ENCODE results near the gene PHF3.
A peak's percentile ranks its signal among the peaks of the same experiment; 100 is the strongest.
"Not testable (repeated sequence)": the region's sequence is repeated elsewhere in the genome, so short reads cannot be mapped to it uniquely, and the experiment has no call there.

The PHF3 gene

DNA sequence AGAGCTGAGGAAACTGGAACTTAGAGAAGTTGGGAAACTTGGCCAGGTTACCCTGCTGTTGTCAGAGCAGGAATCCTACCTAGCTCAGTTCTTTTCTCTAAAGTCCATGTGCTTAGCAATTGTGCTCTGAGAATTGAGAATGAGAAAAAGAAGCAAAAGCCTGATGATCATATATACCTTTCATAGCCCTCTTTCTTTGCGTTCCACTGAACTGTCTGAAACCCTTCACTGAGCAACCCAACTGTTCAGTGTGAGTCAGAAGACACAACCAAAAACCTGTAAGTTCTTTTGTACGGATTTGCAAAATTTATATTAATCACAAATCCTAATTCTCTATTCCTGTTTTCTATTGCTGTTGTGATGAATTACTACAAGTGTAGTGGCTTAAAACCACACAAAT is 80.6 kb downstream of the PHF3 start:
- FAIRE-seq, result no peak

DNA sequence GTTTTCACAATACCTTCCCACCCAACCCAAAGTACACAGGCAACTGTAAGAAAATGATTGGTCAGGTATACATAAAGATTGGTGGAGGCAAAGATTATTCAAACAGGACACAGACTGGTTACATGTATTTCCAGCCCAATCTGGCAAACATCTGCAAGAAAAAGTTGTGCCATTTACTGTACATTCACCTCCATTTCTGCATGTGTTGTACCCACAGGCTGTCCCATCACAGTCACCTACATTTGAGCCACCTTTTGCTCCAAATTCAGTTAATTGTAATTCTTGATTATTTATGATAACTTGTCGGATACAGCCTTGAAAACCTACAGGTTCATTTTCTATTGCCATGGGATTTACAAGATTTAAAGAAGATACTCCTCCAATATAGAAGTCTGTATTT is 85.6 kb downstream of the PHF3 start:
- no peak for FAIRE-seq

DNA sequence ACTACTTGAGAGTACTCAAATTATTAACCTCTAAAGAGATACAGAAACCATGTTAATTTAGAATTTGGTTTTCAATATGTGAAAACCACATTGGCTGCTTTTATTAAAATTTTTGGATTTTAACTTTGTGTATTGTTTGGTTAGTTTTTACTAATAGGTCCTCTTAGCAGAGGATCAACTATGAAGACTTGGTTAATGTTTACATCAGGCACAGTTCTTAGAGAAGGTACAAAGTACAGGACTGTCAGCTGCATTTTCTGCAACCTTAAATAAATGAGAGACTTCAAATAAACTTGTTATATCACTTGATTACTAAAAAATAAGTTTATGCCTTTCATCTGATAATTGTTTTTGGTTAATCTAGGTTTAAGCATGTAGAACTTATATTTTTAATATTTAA is 89.1 kb downstream of the PHF3 start:
- no peak for FAIRE-seq

DNA sequence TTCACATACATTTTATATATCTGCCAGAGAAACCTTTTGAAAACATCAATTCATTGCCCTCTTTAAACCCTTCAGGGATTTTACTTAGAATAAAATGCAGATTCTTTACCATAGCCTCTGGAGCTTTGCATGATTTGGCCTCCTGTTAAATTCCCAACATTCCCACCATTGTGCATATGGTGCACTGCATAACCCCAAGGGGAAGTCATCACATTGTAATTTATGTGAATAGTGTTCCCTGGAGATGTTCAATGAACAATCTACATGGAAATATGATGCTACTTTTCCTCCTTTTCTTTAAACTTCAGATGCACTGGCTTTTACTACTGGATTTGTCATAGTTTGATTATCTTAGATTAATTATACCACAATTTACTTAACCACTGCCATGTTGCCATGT is 94.7 kb downstream of the PHF3 start:
- FAIRE-seq, result no peak

DNA sequence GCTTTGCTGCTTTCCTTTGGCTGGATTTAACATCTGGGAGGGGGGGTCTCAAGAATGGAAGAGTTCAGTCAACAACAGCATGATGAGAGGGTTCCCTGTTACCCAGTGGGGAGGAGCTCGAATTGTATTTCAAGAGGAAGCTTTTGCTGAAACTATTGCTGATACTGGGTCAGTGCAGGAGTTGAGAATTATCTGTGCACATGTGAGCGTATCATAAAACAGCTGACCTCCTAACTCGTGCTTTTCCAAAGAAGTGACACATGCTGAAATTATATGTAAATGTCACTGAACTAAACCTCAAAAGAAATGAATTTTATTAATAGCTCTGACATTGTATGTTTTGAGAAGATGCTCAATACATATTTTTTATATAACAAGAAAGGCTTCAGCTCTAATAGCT is 96.3 kb downstream of the PHF3 start:
- no peak for FAIRE-seq

DNA sequence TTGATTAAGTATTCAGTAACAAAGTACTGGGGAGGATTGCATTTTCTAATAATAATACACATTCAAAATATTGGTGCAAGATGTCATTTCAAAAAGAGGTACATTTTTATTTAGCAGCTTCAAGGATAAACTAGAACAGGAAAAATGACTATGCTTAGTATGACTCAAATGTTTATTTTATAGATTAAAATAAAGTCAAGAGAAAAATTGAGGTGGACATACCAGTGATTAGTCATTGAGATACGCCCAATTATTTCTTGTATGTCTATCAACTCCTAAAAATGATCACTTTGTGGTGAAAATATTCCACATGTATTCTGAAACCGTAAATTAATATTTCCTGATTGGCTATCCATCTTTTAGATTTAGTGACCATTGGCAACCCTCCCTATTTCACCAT is 96.7 kb downstream of the PHF3 start:
- no peak for FAIRE-seq

DNA sequence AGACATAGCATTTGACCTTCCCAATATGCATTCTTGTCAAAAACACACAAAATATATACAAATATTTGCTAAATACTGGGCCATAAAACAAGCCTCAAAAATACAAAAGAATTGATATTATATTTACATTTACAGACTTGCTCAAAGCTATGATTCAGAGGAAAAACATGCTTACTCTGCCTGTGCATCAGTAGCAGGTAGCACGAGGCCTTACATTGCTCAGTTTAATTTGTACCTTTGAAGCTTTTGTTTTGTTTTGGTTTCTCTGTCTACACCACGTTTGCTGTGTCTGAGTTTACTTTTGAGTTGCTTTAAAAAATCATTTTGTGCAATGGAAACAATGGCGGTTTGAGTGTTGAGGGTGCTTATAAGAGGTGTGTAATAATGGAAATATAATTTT is 99.3 kb downstream of the PHF3 start:
- no peak for FAIRE-seq

DNA sequence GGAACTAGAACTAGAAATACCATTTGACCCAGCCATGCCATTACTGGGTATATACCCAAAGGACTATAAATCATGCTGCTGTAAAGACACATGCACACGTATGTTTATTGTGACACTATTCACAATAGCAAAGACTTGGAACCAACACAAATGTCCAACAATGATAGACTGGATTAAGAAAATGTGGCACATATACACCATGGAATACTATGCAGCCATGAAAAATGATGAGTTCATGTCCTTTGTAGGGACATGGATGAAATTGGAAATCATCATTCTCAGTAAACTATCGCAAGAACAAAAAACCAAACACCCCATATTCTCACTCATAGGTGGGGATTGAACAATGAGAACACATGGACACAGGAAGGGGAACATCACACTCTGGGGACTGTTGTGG is 102.6 kb downstream of the PHF3 start:
- FAIRE-seq, result not testable (repeated sequence)

DNA sequence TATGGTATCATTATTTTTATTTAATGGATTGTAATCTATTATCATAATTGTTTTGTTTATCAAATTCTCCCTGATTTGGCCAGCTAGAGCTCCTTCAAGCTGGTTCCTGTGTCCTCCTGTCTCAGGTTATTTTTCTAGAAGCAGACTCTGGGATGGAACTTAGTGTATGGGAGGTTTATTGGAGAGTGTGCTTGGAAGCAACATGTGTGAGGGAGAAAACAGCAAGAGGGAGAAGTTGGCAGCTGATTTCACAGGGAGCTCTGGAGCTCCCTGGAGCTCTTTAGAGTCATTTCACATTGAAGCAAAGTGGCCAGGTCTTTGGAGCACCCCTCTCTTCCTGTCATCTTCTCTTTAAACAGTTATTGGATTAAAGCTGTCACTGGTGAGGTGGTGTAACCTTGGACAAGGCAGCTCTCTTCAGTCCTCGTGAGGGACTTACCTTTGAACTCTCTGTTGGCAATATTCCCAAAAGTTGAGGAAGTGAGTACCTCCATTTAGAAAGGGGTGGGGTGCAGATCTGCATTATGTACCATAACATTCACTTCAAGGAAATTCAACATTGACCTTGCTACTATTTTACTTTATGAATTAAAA is 103.6 kb downstream of the PHF3 start:
- no peak for FAIRE-seq

DNA sequence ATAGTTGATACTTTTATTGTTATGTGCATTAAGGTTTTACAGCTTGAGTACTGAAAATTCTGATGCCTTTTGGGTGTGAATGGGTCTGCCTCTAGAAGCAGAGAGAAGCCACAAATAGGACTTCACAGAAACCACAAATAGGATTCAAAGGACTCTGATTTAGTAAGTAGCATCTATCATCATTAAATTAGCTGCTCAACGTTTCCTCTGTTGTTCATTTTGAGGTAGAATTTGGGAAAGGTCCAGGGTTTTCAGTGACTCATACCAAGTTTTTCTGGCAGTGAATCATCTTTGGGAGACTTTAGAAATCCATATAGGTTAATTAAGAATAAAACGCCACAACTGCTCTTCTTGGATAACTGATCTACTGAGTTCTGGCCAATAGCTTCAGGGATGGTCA is 105.1 kb downstream of the PHF3 start:
- FAIRE-seq, result no peak

DNA sequence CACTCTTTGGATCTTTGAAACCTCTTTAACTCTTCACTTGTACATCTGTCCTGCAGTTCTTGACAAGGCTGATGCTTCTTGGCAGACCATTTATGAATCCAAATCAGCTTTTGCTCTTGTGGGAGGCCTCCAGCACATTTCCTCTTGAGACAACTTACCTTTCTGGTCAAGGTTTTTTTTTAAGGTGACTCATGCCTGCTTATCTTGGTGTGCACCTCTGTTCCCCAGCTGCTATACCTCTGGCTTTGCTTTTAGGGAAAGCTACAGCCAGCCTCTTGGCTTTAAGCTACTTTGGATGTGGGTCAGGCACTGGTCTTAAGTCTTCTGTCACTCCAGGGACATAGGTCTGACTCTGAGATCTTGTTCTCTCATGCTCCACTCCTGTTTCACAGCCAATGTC is 106.5 kb downstream of the PHF3 start:
- FAIRE-seq, result no peak

DNA sequence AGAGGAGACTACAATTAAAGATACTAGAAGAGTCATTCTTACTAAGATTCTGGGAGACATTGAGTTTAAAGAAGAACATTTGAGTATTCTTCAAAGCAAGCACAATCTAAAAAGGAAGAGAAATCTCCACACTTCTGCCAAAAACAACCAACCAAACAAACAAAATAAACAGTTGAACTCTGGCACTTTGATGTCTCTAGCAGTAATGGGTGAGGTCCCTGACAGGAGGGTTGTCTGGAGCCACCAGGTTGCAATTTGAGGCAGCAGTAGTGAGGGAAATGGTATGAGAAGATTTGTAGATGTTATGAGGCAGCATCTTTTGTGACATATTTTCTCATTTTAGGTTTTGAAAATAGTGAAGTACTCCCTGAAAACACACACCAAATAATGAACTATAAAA is 108.1 kb downstream of the PHF3 start:
- FAIRE-seq, result no peak

DNA sequence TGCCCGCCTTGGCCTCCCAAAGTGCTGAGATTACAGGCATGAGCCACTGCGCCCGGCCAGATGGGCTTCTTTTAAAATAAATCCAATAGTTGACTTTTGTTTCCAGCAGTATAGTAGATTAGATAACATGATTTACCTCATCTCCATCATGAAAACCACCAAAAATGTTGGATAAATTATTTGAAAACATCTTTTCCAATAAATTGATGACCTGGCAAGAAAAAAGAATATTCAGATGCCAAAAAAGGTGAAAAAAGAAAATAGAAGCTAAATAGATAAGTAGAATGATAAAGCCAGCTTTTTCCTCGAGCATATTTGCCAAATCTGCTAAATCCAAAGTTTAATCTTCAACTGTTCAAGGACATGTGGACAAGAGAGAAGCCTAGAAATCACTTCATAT is 109.2 kb downstream of the PHF3 start:
- no peak for FAIRE-seq

DNA sequence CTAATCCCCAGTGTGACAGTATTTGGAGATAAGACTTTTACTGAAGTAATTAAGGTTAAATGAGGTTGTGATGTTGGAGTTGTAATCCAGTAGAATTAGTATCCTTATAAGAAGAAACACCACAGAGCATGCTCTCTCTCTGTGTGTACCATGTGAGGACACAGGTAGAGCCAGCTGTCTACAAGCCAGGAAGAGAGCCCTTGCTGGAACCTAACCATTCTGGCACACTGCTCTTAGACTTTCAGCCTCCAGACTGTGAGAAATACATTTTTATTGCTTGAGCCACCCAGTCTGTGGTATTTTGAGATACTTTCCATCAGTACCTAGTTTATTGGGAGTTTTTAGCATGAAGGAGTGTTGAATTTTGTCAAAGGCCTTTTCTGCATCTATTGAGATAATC is 110.2 kb downstream of the PHF3 start:
- FAIRE-seq, result no peak

DNA sequence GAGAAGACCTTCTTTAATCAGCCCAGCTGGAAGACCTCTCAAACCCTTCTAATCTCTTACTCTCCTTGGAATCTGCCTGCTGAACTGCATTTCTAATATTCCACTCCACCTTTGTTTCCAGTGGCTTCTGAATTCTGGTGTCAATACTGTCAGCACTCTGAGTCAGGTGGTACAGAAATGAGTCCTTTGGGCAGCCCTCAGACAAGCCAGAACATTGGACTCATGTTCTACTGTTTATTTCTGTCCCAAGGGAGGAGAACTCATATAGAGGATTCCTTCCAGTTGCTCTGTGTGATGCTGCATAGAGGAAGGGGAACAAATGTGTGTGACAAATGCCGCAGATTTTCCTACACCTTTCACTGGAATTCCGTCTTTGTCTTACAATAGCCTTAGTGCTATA is 114.8 kb downstream of the PHF3 start:
- FAIRE-seq, result no peak

DNA sequence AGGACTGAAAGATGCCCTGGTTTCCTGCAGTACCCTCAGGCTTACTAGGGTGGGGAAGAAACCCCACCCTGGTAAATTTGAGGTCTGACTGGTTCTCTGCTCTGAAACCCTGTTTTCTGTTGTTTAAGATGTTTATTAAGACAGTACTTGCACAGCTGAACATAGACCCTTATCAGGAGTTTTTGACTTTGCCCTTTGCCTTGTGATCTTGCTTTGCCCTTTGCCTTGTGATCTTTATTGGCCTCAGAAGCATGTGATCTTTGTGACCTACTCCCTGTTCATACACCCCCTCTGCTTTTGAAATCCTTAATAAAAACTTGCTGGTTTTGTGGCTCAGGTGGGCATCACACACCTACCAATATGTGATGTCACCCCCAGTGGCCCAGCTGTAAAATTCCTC is 121.7 kb downstream of the PHF3 start:
- FAIRE-seq, result not testable (repeated sequence)

DNA sequence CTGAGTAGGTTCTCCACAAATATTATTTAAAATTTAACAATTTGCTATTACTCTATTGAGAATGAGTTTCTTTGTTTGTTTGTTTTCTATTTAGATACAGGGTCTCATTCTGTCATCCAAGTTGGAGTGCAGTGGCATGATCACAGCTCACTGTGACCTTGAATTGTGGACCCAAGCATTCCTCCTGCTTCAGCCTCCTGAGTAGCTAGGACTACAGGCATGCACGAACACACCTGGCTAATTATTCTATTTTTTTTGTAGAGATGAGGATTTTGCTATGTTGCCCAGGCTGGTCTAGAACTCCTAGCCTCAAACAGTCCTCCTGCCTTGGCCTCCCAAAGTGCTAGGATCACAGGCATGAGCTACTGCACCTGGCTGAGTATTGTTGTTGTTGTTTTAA is 122.2 kb downstream of the PHF3 start:
- FAIRE-seq, result no peak

DNA sequence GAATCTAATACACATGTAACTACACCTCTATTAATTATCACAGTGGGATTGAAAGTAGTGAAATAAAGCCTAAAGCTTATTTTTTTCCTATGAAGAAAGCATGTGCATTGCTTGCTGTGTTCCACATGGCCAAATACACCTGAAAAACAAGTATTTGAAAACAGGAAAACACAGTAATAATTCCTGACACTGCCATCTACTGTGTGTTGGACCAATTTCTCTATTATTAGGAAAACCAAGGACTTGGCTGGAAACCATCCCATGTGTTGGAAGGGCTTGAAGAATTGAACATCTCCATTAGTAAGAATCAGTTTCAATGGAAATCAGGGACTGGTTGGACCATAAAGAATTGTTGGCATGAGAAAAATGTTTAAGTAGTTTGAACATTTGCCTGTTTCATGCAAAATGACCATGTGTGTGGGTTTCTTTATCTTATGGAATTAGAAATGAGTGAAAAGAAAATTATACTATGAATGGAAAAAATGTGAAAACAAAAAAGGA is 124.1 kb downstream of the PHF3 start:
- no peak for FAIRE-seq

DNA sequence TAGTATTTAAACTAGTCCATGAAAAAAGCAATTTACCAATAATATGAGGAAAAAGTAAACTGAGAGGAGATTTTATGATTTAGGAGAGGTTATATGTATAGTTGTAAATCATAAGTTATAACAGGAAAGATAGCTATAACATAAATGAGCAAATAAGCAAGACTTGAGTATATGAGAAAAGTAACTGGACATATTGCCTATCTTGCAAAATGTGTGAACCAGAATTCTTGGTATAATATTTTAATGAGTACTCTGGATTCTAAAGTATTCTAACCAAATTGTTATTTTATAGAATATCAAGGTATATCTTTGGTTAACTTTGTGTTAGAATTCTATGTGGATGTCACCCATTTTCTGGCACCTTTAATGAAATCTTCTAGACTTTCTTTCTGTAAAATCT is 124.6 kb downstream of the PHF3 start:
- no peak for FAIRE-seq

DNA sequence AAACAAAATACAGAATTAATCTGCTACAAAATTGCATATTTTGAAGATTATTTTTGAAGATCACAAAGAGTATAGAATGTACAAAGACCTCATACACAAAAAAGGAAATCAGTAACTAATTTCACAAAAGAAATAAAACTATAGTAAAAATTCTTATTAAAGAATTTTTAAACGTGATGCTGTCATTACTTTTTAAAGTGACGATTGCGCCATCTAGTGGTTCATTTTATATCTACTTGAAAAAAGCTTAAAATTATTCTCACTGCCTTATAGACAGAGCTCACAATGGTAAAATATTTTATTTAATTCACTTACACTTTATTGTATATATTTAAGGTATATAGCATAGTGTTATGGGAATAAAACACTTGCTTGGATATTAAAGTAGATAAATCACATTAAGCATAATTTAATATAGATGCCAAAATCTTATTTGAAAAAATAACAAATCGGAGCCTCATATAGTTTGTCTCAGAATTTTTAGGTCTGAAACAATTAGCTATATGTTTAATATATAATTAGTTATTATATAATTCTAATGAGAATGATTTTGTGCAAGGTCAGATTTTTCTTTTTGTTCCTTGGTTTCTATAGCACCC is 128.8 kb downstream of the PHF3 start:
- FAIRE-seq, result peak; percentile 98
